ENCODE data around the gene ZNF581. TPM values are rescaled to one million over a fixed set of nuclear protein-coding genes. Genes with fewer than 3 reads are reported as not detected.

ZNF581 gene
- total and polyA plus RNA-seq, 11 donors, result 4.7 to 12.7 (median 7.2) TPM

- intact Hi-C loops (cut with DNase I), result no loop called here
- Histone ChIP-seq H3K36me3 (peaks cover 3 to 97% (median 94%) of the 10 kb centered on the region in 9 donors), H3K9me3 (no peaks in the 10 kb centered on the region), H3K27ac (no peak overlapping the region), H3K4me1 (peaks cover 0 to 39% (median 10%) of the 10 kb centered on the region in 12 donors), H3K4me3 (no peak overlapping the region), H3K27me3 (no peaks in the 10 kb centered on the region)
- ATAC-seq (no peak), DNase-seq (no peak)
- no peak for TF ChIP-seq POLR2A (IDR thresholded peaks at IDR 0.05)
- TF ChIP-seq, protein P1, sequence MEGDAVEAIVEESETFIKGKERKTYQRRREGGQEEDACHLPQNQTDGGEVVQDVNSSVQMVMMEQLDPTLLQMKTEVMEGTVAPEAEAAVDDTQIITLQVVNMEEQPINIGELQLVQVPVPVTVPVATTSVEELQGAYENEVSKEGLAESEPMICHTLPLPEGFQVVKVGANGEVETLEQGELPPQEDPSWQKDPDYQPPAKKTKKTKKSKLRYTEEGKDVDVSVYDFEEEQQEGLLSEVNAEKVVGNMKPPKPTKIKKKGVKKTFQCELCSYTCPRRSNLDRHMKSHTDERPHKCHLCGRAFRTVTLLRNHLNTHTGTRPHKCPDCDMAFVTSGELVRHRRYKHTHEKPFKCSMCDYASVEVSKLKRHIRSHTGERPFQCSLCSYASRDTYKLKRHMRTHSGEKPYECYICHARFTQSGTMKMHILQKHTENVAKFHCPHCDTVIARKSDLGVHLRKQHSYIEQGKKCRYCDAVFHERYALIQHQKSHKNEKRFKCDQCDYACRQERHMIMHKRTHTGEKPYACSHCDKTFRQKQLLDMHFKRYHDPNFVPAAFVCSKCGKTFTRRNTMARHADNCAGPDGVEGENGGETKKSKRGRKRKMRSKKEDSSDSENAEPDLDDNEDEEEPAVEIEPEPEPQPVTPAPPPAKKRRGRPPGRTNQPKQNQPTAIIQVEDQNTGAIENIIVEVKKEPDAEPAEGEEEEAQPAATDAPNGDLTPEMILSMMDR (IDR thresholded peaks at IDR 0.05), result no peak
- 82 to 92% (median 89%) methylated on average over 19 to 20 of the region's 20 CpGs for WGBS, 4 donors
Measured at GRCh38 chr19:55663846-55664536, 20.5 kb downstream of the ZNF581 start.

- H3K4me3 ChIP-seq, result no peak overlapping the region
- ATAC-seq (no peak), DNase-seq (no peak)
- H3K9me3 ChIP-seq, result no peaks in the 10 kb centered on the region
- H3K36me3 ChIP-seq, result peaks cover 3 to 94% (median 93%) of the 10 kb centered on the region in 9 donors
- TF ChIP-seq, protein P1 (IDR thresholded peaks at IDR 0.05), result no peak
- TF ChIP-seq POLR2A (IDR thresholded peaks at IDR 0.05), result no peak
- no peak overlapping the region for H3K27ac ChIP-seq
- no peaks in the 10 kb centered on the region for H3K27me3 ChIP-seq
- H3K4me1 ChIP-seq, result peaks cover 0 to 31% (median 0%) of the 10 kb centered on the region in 12 donors
- intact Hi-C loops (cut with DNase I), result no loop called here
- WGBS, 4 donors, result 81 to 89% (median 84%) methylated on average over 12 of the region's 12 CpGs
Measured at GRCh38 chr19:55666343-55667005, 23.0 kb downstream of the ZNF581 start.

DNA sequence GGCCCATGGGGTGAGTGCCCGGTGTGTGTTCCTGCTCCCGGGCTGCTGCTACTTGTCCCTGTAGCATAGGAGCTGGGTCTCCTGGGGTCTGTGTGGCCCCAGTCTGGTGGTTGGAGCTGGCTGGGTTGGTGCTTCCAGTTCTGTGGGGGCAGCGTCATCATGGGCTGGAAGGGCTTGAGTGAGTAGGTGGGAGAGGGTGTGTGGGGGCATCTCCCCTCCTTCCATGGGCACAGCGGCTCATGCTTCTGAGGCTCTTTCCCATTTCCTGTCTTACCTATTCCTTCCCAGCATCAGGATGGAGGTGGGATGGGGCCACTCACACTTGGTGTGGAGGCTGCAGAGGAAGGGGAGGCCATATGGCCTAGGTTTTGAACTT lies 23.5 kb downstream of the ZNF581 start:
- DNase-seq (no peak), ATAC-seq (no peak)
- Histone ChIP-seq H3K36me3 (peaks cover 3 to 94% (median 89%) of the 10 kb centered on the region in 9 donors), H3K9me3 (no peaks in the 10 kb centered on the region), H3K4me3 (no peak overlapping the region), H3K27me3 (no peaks in the 10 kb centered on the region), H3K27ac (no peak overlapping the region), H3K4me1 (peaks cover 0 to 34% (median 0%) of the 10 kb centered on the region in 12 donors)
- no peak for TF ChIP-seq POLR2A (IDR thresholded peaks at IDR 0.05)
- TF ChIP-seq, protein P1 (IDR thresholded peaks at IDR 0.05), result no peak
- WGBS, 4 donors, result 78 to 91% (median 87%) methylated on average over 2 to 4 of the region's 4 CpGs
- intact Hi-C loops (cut with DNase I), result no loop called here

DNA sequence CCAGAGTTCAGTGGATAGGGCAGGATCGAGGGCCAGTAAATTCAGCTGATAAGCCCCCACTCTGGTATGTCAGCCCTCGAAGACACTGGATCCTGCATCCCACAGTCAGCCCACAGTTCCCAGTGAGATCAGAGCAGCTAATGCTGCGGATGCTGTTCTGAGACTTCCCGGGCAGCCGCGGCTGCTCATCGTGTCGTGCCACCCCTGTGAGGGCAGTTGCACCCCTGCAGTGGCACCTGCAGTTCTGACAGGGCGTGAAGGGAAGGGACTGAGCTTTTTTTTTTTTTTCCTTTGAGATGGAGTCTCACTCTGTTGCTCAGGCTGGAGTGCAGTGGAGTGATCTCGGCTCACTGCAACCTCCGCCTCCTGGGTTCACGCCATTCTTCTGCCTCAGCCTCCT lies 24.1 kb downstream of the ZNF581 start:
- DNase-seq (no peak), ATAC-seq (no peak)
- 75 to 89% (median 78%) methylated on average over 9 to 12 of the region's 12 CpGs for WGBS, 4 donors
- Histone ChIP-seq H3K4me1 (peaks cover 0 to 34% (median 0%) of the 10 kb centered on the region in 12 donors), H3K36me3 (peaks cover 3 to 95% (median 87%) of the 10 kb centered on the region in 9 donors), H3K4me3 (no peak overlapping the region), H3K27ac (no peak overlapping the region), H3K9me3 (no peaks in the 10 kb centered on the region), H3K27me3 (no peaks in the 10 kb centered on the region)
- intact Hi-C loops (cut with DNase I), result no loop called here
- TF ChIP-seq, protein P1 (IDR thresholded peaks at IDR 0.05), result no peak
- no peak for TF ChIP-seq POLR2A (IDR thresholded peaks at IDR 0.05)

Data from heart left ventricle (tissue), 16 donors.